OCI-LY7 (cell line): Measurements from ENCODE around the gene STKLD1. TPM values are rescaled to one million over a fixed set of nuclear protein-coding genes. Genes with fewer than 3 reads are reported as not detected.
A peak's percentile ranks its signal among the peaks of the same experiment; 100 is the strongest.

Experiments
- BruUV-seq: library from RNA; stranded (reverse); fragments of 400-500 nt; replicated peaks from 2 replicates; lab custom pipeline; 2021; lab: Mats Ljungman, UMichigan
- CTCF ChIA-PET: fragments of 300-600 bp; sonication (Branson Sonifier 250); formaldehyde crosslinking; loops from one replicate; lab custom pipeline; 2022; ENCODE audit warnings: antibody characterized with exemption; ENCODE audit not compliant: unreplicated experiment; lab: Charles Lee
- POLR2A ChIA-PET: fragments of 300-600 bp; sonication (Branson Sonifier 250); formaldehyde crosslinking; loops from one replicate; lab custom pipeline; 2022; ENCODE audit warnings: antibody characterized with exemption; lab: Charles Lee
- DNase-seq: peaks from one replicate; pipeline ENCODE4 v3.0.0-alpha.2; 2015; ENCODE audit warnings: low spot score
- H2AFZ ChIP-seq: fragments of 200-600 bp; sonication (generic), shearing (Covaris generic); 2 replicates; pipeline ENCODE4 v1.6.1; 2014; ENCODE audit warnings: mild to moderate bottlenecking, antibody characterized with exemption, low read length, moderate library complexity
- H3K27ac ChIP-seq: fragments of 200-600 bp; sonication (generic); 2 replicates; pipeline ENCODE4 v1.5.1; 2014; ENCODE audit warnings: mixed run types, low read depth, mild to moderate bottlenecking, moderate library complexity, low read length, inconsistent platforms; ENCODE audit not compliant: poor library complexity, severe bottlenecking
- H3K36me3 ChIP-seq: fragments of 200-600 bp; sonication (generic); 2 replicates; pipeline ENCODE4 v1.6.1; 2014; ENCODE audit warnings: mild to moderate bottlenecking, antibody characterized with exemption, low read length, moderate library complexity, mixed read lengths; ENCODE audit not compliant: insufficient read depth
- H3K4me1 ChIP-seq: fragments of 200-600 bp; sonication (generic); 2 replicates; pipeline ENCODE4 v1.5.1; 2014; ENCODE audit warnings: mild to moderate bottlenecking, low read length; ENCODE audit not compliant: insufficient read depth, poor library complexity, severe bottlenecking
- H3K4me2 ChIP-seq: fragments of 200-600 bp; sonication (generic); 2 replicates; pipeline ENCODE4 v1.6.1; 2014; ENCODE audit warnings: mild to moderate bottlenecking, low read length
- H3K4me3 ChIP-seq: fragments of 200-600 bp; sonication (generic); 2 replicates; pipeline ENCODE4 v1.5.1; 2014; ENCODE audit warnings: mild to moderate bottlenecking, low read depth, low read length; ENCODE audit not compliant: poor library complexity, severe bottlenecking
- H3K79me2 ChIP-seq: fragments of 200-600 bp; sonication (generic); 2 replicates; pipeline ENCODE4 v1.6.1; 2016; ENCODE audit warnings: low read depth, mild to moderate bottlenecking, low read length, moderate library complexity, mixed read lengths; ENCODE audit not compliant: insufficient read depth
- H3K9me2 ChIP-seq: fragments of 200-600 bp; sonication (generic); 2 replicates; pipeline ENCODE4 v1.6.1; 2016; ENCODE audit warnings: mild to moderate bottlenecking, low read length, mixed read lengths; ENCODE audit not compliant: insufficient read depth
- H3K9me3 ChIP-seq: fragments of 200-600 bp; sonication (generic); 2 replicates; pipeline ENCODE4 v1.6.1; 2014; ENCODE audit warnings: mild to moderate bottlenecking, mixed run types, low read length, mixed read lengths
- H4K20me1 ChIP-seq: fragments of 200-600 bp; sonication (generic); 2 replicates; pipeline ENCODE4 v1.6.1; 2014; ENCODE audit warnings: mild to moderate bottlenecking, antibody characterized with exemption, low read length, moderate library complexity, mixed read lengths; ENCODE audit not compliant: insufficient read depth
- EZH2phosphoT487 ChIP-seq: fragments of 200-600 bp; sonication (generic); IDR thresholded peaks from 2 replicates; pipeline ENCODE4 v1.6.1; 2018; ENCODE audit warnings: low read depth, borderline replicate concordance, mild to moderate bottlenecking, mixed run types, antibody characterized with exemption, low read length, moderate library complexity, mixed read lengths
- intact Hi-C: fragments of 100-400 bp; cut with micrococcal nuclease; formaldehyde crosslinking; loops from one replicate; pipeline ENCODE4 v1.10.0; 2022; ENCODE audit not compliant: unreplicated experiment
- total RNA-seq, 2 experiments: library from RNA; depleted of rRNA in 1 of 2; stranded (reverse); fragments of >200 nt in 1 of 2; shearing (Covaris generic) in 1 of 2; gene quantifications; 2 replicates each; pipeline ENCODE4 v1.2.3, GENCODE V29; 2014 to 2022
- TF ChIP-seq, protein P1 (sequence below): fragments of 200-600 bp; sonication (generic); conservative IDR thresholded peaks from 2 replicates; pipeline ENCODE4 v1.5.1; 2014; ENCODE audit warnings: mild to moderate bottlenecking, antibody characterized with exemption, low read length, moderate library complexity, mixed read lengths

Gene STKLD1
- total RNA-seq, 2 experiments from 2014 or later: 1.4 to 1.7 TPM

DNA sequence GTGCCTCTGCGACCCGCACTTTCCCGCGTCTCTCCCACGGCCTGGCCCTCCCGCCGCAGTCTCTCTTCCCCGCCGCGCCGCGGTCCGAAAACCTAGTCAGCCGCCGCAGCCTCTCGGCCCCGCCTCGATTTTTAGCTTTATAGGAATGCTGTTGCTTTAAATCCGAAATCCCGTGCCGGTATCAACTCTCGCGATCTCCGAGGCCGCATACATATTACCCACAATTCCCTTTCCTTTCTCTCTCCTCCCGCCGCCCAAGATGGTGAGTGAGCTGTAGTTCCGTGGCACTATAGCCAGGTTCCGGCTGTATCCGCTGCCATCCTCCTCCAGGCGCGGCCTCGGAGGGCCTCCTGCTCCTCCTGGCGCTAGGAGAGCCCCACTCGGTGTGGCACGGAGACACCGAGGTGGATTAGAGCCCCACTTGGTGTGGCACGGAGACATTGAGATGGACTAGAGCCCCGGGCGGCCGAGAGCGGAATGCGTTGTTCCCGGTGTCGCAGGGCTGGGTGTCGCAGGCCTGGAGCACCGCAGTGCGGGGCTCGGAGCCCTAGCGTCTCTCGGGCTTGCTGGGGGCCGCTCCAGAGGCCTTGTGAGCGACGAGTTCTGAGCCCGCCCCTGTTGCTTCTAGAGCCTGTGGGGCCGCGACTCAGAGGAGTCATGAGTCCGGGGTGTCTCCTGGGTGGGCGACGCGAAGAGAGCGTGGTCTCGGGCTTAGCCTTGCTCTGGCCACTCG is 28.0 kb upstream of the STKLD1 start, which contains the start of the genes MED22 and RPL7A:
Gene MED22, minus strand, starts transcription at position 147 of the 733 bp plus-strand sequence. CDS start 1,469 bp downstream, outside the sequence.
Gene RPL7A, plus strand, starts transcription at position 234 of the 733 bp plus-strand sequence. Its CDS starts 26 bp downstream, at position 260.
- intact Hi-C loops: loop anchor here (2.0 to 5.0 kb wide), 2 partner anchors 69 to 139 kb away; partner anchors contain the start of gene REXO4
- no peak for TF ChIP-seq EZH2phosphoT487
- TF ChIP-seq, protein P1, sequence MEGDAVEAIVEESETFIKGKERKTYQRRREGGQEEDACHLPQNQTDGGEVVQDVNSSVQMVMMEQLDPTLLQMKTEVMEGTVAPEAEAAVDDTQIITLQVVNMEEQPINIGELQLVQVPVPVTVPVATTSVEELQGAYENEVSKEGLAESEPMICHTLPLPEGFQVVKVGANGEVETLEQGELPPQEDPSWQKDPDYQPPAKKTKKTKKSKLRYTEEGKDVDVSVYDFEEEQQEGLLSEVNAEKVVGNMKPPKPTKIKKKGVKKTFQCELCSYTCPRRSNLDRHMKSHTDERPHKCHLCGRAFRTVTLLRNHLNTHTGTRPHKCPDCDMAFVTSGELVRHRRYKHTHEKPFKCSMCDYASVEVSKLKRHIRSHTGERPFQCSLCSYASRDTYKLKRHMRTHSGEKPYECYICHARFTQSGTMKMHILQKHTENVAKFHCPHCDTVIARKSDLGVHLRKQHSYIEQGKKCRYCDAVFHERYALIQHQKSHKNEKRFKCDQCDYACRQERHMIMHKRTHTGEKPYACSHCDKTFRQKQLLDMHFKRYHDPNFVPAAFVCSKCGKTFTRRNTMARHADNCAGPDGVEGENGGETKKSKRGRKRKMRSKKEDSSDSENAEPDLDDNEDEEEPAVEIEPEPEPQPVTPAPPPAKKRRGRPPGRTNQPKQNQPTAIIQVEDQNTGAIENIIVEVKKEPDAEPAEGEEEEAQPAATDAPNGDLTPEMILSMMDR: no peak
- H3K9me3 ChIP-seq: no peaks in the 10 kb centered on the region
- peak within 1 kb of the TSS; percentile 33; the same call in 1 of the 2 replicates for H2AFZ ChIP-seq
- H4K20me1 ChIP-seq: peaks cover 17% of the 10 kb centered on the region
- H3K79me2 ChIP-seq: peaks cover 50% of the 10 kb centered on the region
- CTCF ChIA-PET: no interaction called here
- peak within 1 kb of the TSS; percentile 99 for H3K4me3 ChIP-seq
- H3K4me1 ChIP-seq: peaks cover 35% of the 10 kb centered on the region
- peak within 1 kb of the TSS; percentile 87 for H3K27ac ChIP-seq
- BruUV-seq: no TSS peak
- POLR2A ChIA-PET: interaction anchor here (0.6 to 0.7 kb wide), 2 partner anchors 13 to 786 kb away, joined by 3 to 4 read pairs; no protein-coding TSS in a partner anchor
- peak within 1 kb of the TSS; percentile 99 for H3K4me2 ChIP-seq
- peaks cover 84% of the 10 kb centered on the region for H3K36me3 ChIP-seq
- DNase-seq: peak; percentile 96
- no peaks in the 10 kb centered on the region for H3K9me2 ChIP-seq

DNA sequence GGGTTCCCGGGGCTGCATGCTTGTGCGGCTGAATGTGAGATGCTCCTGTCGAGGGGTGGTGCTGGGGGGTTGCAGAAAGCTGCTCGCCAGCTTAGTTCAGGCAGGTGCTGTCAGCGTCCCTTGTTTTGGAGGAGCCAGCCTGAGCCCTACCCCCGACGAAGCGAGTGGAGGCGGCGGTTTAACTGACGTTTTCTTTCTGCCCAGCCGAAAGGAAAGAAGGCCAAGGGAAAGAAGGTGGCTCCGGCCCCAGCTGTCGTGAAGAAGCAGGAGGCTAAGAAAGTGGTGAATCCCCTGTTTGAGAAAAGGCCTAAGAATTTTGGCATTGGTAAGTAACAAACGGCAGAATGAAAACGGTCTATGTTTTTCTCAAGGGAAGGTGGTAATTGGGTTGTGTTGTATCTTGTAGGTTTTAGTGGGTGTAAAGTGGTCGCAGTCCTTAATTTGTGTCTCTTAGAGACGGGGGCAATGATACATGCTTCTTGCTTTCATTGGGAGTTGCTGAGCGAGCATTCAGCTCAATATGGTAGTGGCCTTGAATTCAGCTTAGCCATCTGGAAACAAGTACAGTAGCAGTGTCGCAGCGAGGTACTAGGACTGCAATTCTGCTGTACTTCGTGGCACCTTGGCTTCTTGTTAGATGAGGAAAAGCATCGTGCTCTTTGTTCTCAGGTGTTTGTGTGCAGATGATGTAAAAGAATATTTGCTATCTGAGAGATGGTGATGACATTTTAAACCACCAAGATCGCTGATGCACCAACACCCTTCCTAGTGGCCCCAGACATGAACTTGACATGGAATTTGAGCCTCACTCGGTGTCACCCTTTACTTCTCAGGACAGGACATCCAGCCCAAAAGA is 27.2 kb upstream of the STKLD1 start:
- Histone ChIP-seq H4K20me1 (peaks cover 17% of the 10 kb centered on the region), H3K79me2 (peaks cover 50% of the 10 kb centered on the region), H3K9me2 (no peaks in the 10 kb centered on the region), H2AFZ (no peak overlapping the region), H3K4me2 (peak overlapping the region; percentile 99), H3K36me3 (peaks cover 84% of the 10 kb centered on the region), H3K9me3 (no peaks in the 10 kb centered on the region), H3K4me1 (peaks cover 43% of the 10 kb centered on the region), H3K4me3 (peak overlapping the region; percentile 99), H3K27ac (peak overlapping the region; percentile 87)
- TF ChIP-seq, protein P1: no peak
- TF ChIP-seq EZH2phosphoT487: no peak
- ChIA-PET POLR2A (interaction anchor here (0.6 kb wide), 1 partner anchor 785 kb away, joined by 4 read pairs; no protein-coding TSS in a partner anchor), CTCF (no interaction called here)
- intact Hi-C loops: loop anchor here (2.0 to 5.0 kb wide), 2 partner anchors 68 to 138 kb away; partner anchors contain the start of gene REXO4
- peak; percentile 29 for DNase-seq
- TSS peak; percentile 82 for BruUV-seq
